ENCODE data around the gene UHRF1. TPM values are rescaled to one million over a fixed set of nuclear protein-coding genes. Genes with fewer than 3 reads are reported as not detected.

UHRF1 gene
- total RNA-seq, 4 donors from 2014 or later: 0.57 to 1.3 (median 1.0) TPM

- no peak for TF ChIP-seq CTCF (IDR thresholded peaks at IDR 0.05; ENCODE audit: low read depth)
Measured at GRCh38 chr19:4870025-4870700, 39.1 kb upstream of the UHRF1 start.

GRCh38 chr19:4871711-4872110, 37.6 kb upstream of the UHRF1 start:
- no peak for TF ChIP-seq CTCF (IDR thresholded peaks at IDR 0.05; ENCODE audit: low read depth)

GRCh38 chr19:4873930-4874329, 35.4 kb upstream of the UHRF1 start:
- TF ChIP-seq CTCF (IDR thresholded peaks at IDR 0.05; ENCODE audit: low read depth): no peak

- TF ChIP-seq CTCF (IDR thresholded peaks at IDR 0.05; ENCODE audit: low read depth): no peak
Measured at GRCh38 chr19:4877753-4878490, 31.4 kb upstream of the UHRF1 start.

- no peak for TF ChIP-seq CTCF (IDR thresholded peaks at IDR 0.05; ENCODE audit: low read depth)
Measured at GRCh38 chr19:4878491-4878968, 30.8 kb upstream of the UHRF1 start.

- no peak for TF ChIP-seq CTCF (IDR thresholded peaks at IDR 0.05; ENCODE audit: low read depth)
Measured at GRCh38 chr19:4879041-4879440, 30.3 kb upstream of the UHRF1 start.

GRCh38 chr19:4889034-4889815, 20.1 kb upstream of the UHRF1 start:
- TF ChIP-seq CTCF (IDR thresholded peaks at IDR 0.05; ENCODE audit: low read depth): no peak
